Islet of Langerhans (tissue), 1 donor: Measurements from ENCODE around the gene ARL10.

Experiments used
- FAIRE-seq: peaks from one replicate; lab custom pipeline; 2011; peaks lifted over from hg19 to GRCh38; lab: Jason Lieb, UNC

ARL10 gene

GRCh38 chr5:176410486-176411180 is 45.3 kb downstream of the ARL10 start:
- no peak for FAIRE-seq

- FAIRE-seq: no peak
Measured at GRCh38 chr5:176412517-176413254, 47.4 kb downstream of the ARL10 start.

GRCh38 chr5:176413255-176413565 is 47.9 kb downstream of the ARL10 start:
- FAIRE-seq: no peak

GRCh38 chr5:176413709-176414191 is 48.5 kb downstream of the ARL10 start:
- FAIRE-seq: no peak

GRCh38 chr5:176414704-176415103 is 49.4 kb downstream of the ARL10 start:
- no peak for FAIRE-seq

GRCh38 chr5:176415240-176415951 is 50.1 kb downstream of the ARL10 start:
- FAIRE-seq: no peak

GRCh38 chr5:176415952-176416924 is 51.0 kb downstream of the ARL10 start, which contains the start of gene CLTB:
Gene CLTB, minus strand, starts transcription at chr5:176416539. Its CDS starts 176 bp downstream, at chr5:176416363.
- no peak for FAIRE-seq

- no peak for FAIRE-seq
Measured at GRCh38 chr5:176416965-176417364, 51.7 kb downstream of the ARL10 start.

GRCh38 chr5:176418251-176418650 is 53.0 kb downstream of the ARL10 start:
- FAIRE-seq: no peak

- FAIRE-seq: no peak
Measured at GRCh38 chr5:176420086-176420485, 54.8 kb downstream of the ARL10 start.

- FAIRE-seq: no peak
Measured at GRCh38 chr5:176420972-176421544, 55.8 kb downstream of the ARL10 start.

- FAIRE-seq: no peak
Measured at GRCh38 chr5:176424181-176424580, 58.9 kb downstream of the ARL10 start.

- no peak for FAIRE-seq
Measured at GRCh38 chr5:176425138-176425537, 59.9 kb downstream of the ARL10 start.

GRCh38 chr5:176425791-176426190 is 60.5 kb downstream of the ARL10 start:
- no peak for FAIRE-seq

GRCh38 chr5:176426876-176427275 is 61.6 kb downstream of the ARL10 start:
- FAIRE-seq: no peak

GRCh38 chr5:176427971-176428370 is 62.7 kb downstream of the ARL10 start:
- no peak for FAIRE-seq

- FAIRE-seq: no peak
Measured at GRCh38 chr5:176429972-176430371, 64.7 kb downstream of the ARL10 start.
